Esophagus (tissue), 2 donors: Measurements from ENCODE around the gene BAIAP2L1. TPM values are rescaled to one million over a fixed set of nuclear protein-coding genes. Genes with fewer than 3 reads are reported as not detected.

ENCODE experiments used
- H3K27ac ChIP-seq, 2 donors: one replicate each; pipeline ENCODE4 v1.5.1; 2013; ENCODE audit warnings: low read depth in 2 of 2, mild to moderate bottlenecking in 2 of 2, inconsistent platforms in 1 of 2, low read length in 1 of 2, moderate library complexity in 1 of 2
- H3K27me3 ChIP-seq, 2 donors: one replicate each; pipeline ENCODE4 v1.6.1; 2013; ENCODE audit warnings: low read length in 2 of 2, control low read depth in 1 of 2, mild to moderate bottlenecking in 1 of 2; ENCODE audit not compliant: insufficient read depth in 2 of 2, control insufficient read depth in 1 of 2
- H3K36me3 ChIP-seq, 2 donors: one replicate each; pipeline ENCODE4 v1.6.1; 2013; ENCODE audit warnings: low read length in 1 of 2; ENCODE audit not compliant: control insufficient read depth in 2 of 2, insufficient read depth in 2 of 2
- H3K4me1 ChIP-seq, 2 donors: one replicate each; pipeline ENCODE4 v1.6.1; 2013; ENCODE audit warnings: low read length in 1 of 2; ENCODE audit not compliant: control insufficient read depth in 2 of 2, insufficient read depth in 2 of 2
- H3K4me3 ChIP-seq, 2 donors: one replicate each; pipeline ENCODE4 v1.5.1; 2013; ENCODE audit warnings: low read length in 2 of 2, mild to moderate bottlenecking in 2 of 2, low read depth in 1 of 2, moderate library complexity in 1 of 2
- H3K9me3 ChIP-seq, 2 donors: one replicate each; pipeline ENCODE4 v1.6.1; 2013; ENCODE audit warnings: mild to moderate bottlenecking in 2 of 2, low read depth in 1 of 2, low read length in 1 of 2, moderate library complexity in 1 of 2; ENCODE audit not compliant: control insufficient read depth in 2 of 2, insufficient read depth in 1 of 2
- whole genome bisulfite sequencing, 2 donors: extraction: QIAGEN DNeasy Blood & Tissue Kit; methylation state at CpG; one replicate each; pipeline ENCODE4 v1.1.7; 2013; 5-methylcytosine and 5-hydroxymethylcytosine counted together
- polyA plus RNA-seq, 2 donors: library from polyadenylated mRNA; stranded (reverse); fragments of 200-250 nt; gene quantifications; one replicate each; pipeline ENCODE4 v1.2.3, GENCODE V29; 2013
- donor health status: healthy with polysubstance abuse.
- donor health status: Bipolar disorder and iron deficiency.

The BAIAP2L1 gene
- polyA plus RNA-seq, 2 donors, result 20.0 to 23.1 TPM

DNA sequence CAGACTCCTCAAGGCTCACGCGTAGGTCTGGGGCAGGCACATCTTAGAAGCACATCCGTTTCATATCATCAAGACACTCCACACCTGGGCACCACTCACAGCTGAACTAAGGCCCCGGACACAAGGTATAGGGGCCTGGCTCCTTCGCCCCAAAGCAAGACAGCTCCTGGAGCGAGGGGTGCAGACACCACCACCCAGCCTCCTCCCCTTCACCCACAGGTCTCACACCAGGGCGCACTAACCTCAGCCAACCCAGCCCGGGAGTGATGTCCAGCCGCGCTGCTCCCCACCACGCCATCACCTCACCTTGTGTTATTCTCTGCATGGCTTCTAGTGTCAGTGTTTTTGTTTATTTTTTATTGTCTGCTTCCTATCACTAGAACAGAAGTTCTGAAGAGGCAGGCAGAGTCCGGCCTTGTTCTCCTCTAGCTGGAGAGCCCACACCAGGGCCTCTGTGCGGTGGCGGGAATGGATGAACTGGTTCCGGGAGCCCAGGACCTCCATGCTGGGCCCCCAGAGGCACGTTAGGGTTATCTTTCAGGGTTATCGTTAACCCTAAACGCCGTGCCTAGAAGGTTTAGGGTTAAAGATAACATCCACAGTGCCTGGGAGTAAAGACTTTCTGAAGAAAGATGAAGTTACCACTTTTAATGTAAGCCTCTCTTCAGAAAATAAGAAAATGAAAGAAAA lies 97.6 kb downstream of the BAIAP2L1 start:
- Histone ChIP-seq H3K4me1 (peaks cover 0 to 2% of the 10 kb centered on the region in 2 donors), H3K27me3 (no peaks in the 10 kb centered on the region), H3K4me3 (no peak overlapping the region), H3K36me3 (peaks cover 5 to 35% of the 10 kb centered on the region in 2 donors), H3K9me3 (no peaks in the 10 kb centered on the region), H3K27ac (no peak overlapping the region)
- 90 to 92% methylated on average over 19 of the region's 19 CpGs for WGBS, 2 donors

DNA sequence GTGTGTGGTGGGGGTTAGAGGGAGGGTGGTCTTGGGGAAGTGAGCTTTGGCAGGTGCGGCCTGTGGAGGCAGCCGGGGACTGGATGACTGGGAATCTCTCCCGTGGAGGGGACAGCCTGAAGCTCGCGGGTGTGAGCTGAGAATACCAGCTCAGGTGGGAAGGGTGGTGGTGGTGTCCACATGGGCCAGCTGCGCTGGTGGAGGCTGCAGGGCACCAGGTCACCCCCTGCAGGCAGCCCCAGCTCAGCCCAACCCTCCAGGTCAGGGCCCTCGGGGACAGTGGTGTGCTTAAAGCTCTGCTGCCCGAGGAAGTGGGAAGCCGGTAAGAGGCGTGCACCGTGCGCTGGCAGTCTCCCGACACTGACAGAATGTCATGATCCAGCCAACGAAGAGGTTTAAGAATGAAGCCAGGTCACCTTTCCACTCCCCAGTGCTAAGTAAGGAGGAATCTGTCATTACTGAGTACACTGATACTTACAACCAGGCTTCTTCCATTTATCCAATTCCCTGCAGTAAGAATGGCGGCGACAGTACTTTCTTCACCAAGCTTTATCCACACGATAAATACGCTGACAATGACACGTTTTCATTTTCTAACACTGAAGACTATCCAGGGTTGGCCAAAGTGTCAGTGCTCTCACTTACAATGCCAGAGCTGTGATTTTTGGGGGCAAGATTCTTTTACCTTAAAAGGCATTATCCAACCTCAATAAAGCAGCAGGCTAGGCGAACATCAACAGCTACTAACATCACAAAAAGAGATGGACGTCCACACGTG lies 99.0 kb downstream of the BAIAP2L1 start:
- H3K4me3 ChIP-seq, result no peak overlapping the region
- no peaks in the 10 kb centered on the region for H3K9me3 ChIP-seq
- no peak overlapping the region for H3K27ac ChIP-seq
- peaks cover 0 to 30% of the 10 kb centered on the region in 2 donors for H3K36me3 ChIP-seq
- WGBS, 2 donors, result 89% methylated on average over 22 of the region's 22 CpGs
- H3K4me1 ChIP-seq, result peaks cover 0 to 3% of the 10 kb centered on the region in 2 donors
- H3K27me3 ChIP-seq, result no peaks in the 10 kb centered on the region

DNA sequence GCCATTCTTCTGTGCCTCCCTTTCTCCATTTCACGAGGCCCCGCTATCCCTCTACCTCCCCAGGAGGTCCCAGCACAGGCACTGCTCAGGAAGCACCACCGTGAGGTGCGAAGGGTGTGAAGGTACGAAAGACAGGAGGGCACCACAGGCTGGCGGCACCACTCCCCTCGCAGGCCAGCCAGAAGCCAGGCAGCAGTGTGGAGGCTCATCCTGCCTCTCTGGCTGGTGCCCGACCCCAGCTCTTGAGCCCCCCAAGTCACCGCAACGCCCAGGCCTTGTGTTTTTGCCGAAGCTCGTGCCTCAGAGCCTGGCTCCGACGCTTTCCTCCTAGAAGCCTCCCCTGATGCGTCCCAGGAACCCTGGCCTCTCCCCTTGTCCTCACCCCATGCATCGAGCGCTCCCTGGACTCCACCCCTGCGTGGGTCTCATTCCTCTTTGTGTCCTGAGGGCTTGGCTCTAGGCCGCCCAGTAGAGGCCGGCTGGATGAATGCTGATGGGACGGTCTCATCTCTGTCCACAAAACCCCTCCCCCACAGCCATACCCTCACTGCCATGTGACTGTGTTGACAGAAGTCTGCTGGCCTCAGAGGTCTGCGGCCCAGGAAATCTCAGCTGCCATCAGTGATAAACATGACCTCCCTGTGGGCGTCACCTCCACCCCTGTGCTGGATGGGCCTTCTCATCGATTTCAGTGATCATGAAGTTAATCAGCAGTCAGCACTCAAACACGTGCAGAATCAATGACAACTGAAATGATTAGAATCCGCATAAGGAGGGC lies 100.1 kb downstream of the BAIAP2L1 start:
- Histone ChIP-seq H3K36me3 (peaks cover 0 to 32% of the 10 kb centered on the region in 2 donors), H3K27me3 (no peaks in the 10 kb centered on the region), H3K4me3 (no peak overlapping the region), H3K27ac (no peak overlapping the region), H3K9me3 (no peaks in the 10 kb centered on the region), H3K4me1 (peaks cover 0 to 7% of the 10 kb centered on the region in 2 donors)
- 87 to 89% methylated on average over 26 of the region's 26 CpGs for WGBS, 2 donors

DNA sequence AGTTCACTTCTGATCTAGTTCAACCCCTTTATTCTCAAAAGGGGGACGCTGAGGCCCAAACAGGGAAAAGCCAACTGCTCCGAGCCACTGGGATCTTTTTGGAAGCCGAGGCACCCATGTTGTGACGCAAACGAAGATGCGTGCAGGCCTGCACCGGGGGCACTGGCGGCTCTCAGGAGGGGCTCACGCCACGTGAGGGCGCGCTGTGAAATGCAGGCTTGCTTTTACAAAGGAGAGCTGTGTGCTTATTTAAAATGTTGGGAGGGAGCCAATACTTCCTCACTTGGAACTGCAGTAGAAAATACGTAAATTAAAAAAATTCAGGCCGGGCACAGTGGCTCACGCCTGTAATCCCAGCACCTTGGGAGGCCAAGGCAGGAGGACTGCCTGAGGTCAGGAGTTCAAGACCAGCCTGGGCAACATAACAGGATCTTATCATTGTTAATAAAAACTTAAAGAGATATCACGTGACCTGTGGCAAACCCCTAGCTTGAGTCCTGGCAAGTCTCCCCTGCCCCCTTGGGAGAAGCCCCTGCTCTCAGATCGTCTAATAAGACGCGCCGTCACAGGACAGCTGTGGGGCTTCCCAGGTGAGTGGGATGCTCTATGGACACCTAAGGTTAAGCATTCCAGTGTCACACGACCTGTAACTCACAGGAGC lies 103.1 kb downstream of the BAIAP2L1 start:
- Histone ChIP-seq H3K27me3 (no peaks in the 10 kb centered on the region), H3K36me3 (peaks cover 0 to 32% of the 10 kb centered on the region in 2 donors), H3K4me3 (no peak overlapping the region), H3K27ac (no peak overlapping the region), H3K4me1 (peaks cover 7 to 18% of the 10 kb centered on the region in 2 donors), H3K9me3 (no peaks in the 10 kb centered on the region)
- 81 to 82% methylated on average over 21 of the region's 21 CpGs for WGBS, 2 donors

DNA sequence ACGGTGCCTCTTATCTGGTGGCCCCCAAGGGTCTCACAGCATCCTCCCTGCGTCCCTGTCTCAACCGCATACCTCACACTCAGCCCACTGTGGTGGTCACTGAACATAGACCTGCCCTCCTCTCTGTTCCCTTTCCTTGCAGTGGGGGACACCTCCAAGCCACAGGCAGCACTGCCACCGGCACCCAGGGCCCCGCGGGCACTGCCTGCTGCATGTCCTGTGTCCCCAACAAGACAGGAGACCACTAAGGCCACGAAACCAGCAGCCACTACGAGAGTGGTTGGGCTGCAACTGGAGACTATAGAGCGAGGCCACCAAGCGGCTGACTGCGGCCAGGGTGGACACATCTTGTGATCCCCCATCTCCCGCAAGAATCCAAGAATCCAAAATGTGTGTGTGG lies 104.1 kb downstream of the BAIAP2L1 start:
- Histone ChIP-seq H3K4me3 (no peak overlapping the region), H3K9me3 (no peaks in the 10 kb centered on the region), H3K4me1 (peaks cover 7 to 18% of the 10 kb centered on the region in 2 donors), H3K27ac (peak overlapping the region in 1 of 2 donors; percentile 34), H3K27me3 (no peaks in the 10 kb centered on the region), H3K36me3 (peaks cover 0 to 41% of the 10 kb centered on the region in 2 donors)
- WGBS, 2 donors, result 88 to 94% methylated on average over 12 of the region's 12 CpGs

DNA sequence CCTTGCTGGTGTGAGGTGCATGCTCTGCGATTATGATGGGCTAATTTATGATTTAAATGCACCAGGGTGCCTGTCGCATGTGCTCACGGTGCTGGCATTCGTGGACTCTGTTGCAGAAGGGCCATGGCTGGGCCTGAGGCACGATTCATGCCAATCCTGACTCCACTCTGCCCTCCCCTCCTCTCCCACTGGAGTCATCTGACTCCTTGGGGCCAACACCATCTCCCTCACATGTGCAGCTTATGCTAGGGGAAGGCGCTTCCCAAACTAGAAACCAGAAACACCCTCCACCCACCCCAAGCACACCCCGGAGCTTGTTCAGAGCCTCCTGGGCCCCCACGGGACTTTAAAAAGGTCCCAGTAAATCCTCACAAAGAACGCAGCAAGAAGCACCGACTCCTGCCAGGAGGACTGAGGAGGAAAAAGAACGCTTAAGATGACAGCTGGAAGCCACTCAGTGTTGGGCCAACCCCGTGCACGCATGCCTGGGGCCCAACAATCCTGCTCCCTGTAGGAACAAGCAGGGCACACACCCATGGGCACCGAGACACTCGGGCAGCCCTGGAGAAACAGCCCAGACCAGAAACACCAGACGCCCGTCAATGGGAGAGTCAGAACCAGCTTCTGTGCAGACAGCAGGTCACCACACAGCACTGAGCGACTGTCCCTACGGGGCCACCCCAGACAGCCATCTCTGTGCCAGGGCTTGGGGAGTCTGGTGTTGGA lies 105.3 kb downstream of the BAIAP2L1 start:
- 47 to 69% methylated on average over 19 of the region's 19 CpGs for WGBS, 2 donors
- H3K27ac ChIP-seq, result peak overlapping the region; percentile 82 to 85
- H3K4me1 ChIP-seq, result peaks cover 7 to 18% of the 10 kb centered on the region in 2 donors
- H3K4me3 ChIP-seq, result no peak overlapping the region
- H3K36me3 ChIP-seq, result peaks cover 0 to 39% of the 10 kb centered on the region in 2 donors
- H3K9me3 ChIP-seq, result no peaks in the 10 kb centered on the region
- H3K27me3 ChIP-seq, result no peaks in the 10 kb centered on the region

DNA sequence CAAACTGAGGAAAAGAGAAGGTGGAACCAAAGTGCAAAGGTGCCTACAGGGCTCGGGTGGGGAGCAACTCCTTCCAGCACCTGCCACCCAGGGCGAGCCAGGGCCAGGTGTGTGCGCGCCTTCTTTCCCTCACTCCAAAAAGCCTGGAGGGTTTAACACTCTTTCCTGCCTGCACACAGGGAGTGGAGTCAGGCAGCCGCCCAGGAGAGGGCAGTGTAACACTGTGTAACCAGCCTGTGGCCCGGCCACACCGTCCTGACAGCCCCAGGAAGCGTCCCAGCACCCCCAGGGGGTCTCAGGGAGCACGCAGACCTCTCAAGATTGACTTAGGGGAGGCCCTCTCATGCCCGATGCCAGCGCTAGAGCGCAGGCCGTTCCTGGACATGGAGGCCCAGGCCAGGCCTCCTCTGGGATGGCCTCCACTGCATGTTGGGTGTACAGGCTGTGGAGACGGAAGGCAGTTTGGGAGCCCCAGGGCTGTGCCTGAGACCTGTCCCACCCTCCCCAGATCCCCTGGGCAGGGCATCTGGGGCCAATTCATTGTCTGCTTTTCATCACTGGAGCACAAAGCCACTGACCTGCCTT lies 106.0 kb downstream of the BAIAP2L1 start:
- no peak overlapping the region for H3K4me3 ChIP-seq
- H3K27me3 ChIP-seq, result no peaks in the 10 kb centered on the region
- H3K36me3 ChIP-seq, result peaks cover 0 to 33% of the 10 kb centered on the region in 2 donors
- WGBS, 2 donors, result 31 to 32% methylated on average over 14 of the region's 14 CpGs
- peaks cover 7 to 15% of the 10 kb centered on the region in 2 donors for H3K4me1 ChIP-seq
- H3K27ac ChIP-seq, result peak overlapping the region; percentile 82 to 85
- no peaks in the 10 kb centered on the region for H3K9me3 ChIP-seq

DNA sequence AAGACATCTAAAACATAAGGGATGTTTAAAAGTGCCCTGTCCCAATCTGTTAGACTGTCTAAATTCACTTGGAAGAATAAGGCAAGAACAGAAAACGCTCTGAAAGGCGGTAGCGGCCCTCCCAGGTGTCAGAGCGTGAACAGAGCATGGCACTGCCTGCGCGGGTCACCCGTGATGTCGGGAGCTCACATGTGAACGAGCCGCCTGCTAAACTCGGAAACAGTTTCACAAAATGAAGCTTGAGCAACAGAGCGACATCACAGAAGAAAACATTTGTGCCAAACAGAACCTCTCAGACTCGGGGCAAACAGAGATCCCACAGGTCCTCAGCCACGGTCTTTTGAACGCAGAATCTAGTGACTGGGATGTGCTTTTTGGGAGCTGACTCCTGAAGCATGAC lies 106.6 kb downstream of the BAIAP2L1 start:
- H3K4me3 ChIP-seq, result no peak overlapping the region
- H3K4me1 ChIP-seq, result peaks cover 7 to 18% of the 10 kb centered on the region in 2 donors
- no peaks in the 10 kb centered on the region for H3K9me3 ChIP-seq
- H3K27me3 ChIP-seq, result no peaks in the 10 kb centered on the region
- H3K36me3 ChIP-seq, result peaks cover 0 to 35% of the 10 kb centered on the region in 2 donors
- peak overlapping the region; percentile 69 to 85 for H3K27ac ChIP-seq
- 67 to 72% methylated on average over 15 of the region's 15 CpGs for WGBS, 2 donors
